Endothelial cell of umbilical vein (primary cell): ENCODE measurements around the gene KIF20A. TPM values are rescaled to one million over a fixed set of nuclear protein-coding genes. Genes with fewer than 3 reads are reported as not detected.
"Not testable (repeated sequence)": the region's sequence is repeated elsewhere in the genome, so short reads cannot be mapped to it uniquely, and the experiment has no call there.

Source experiments
- BruUV-seq: library from RNA; stranded (reverse); fragments of 400-500 nt; replicated peaks from 2 replicates; lab custom pipeline; 2021; lab: Mats Ljungman, UMichigan
- CTCF ChIA-PET: fragments of 300-600, 350-600 bp; sonication (Branson Sonifier 250); formaldehyde crosslinking; loops from one replicate; lab custom pipeline; 2021; ENCODE audit warnings: antibody characterized with exemption, inconsistent platforms; lab: Charles Lee
- POLR2A ChIA-PET: fragments of 300-600, 350-600 bp; sonication (Branson Sonifier 250); formaldehyde crosslinking; loops from one replicate; lab custom pipeline; 2021; ENCODE audit warnings: antibody characterized with exemption, inconsistent platforms; lab: Charles Lee
- DNase-seq: peaks from one replicate; pipeline ENCODE4 v3.0.0-alpha.2; 2011; ENCODE audit warnings: low read depth, low spot score
- FAIRE-seq: peaks from 2 replicates; lab custom pipeline; 2011; peaks lifted over from hg19 to GRCh38; lab: Jason Lieb, UNC
- H2AFZ ChIP-seq: 2 replicates; pipeline ENCODE4 v1.6.0; 2012; ENCODE audit warnings: low read depth, low read length, control low read depth, inconsistent platforms
- H3K27ac ChIP-seq: 2 replicates; pipeline ENCODE4 v1.5.1; 2011; ENCODE audit warnings: low read depth, mild to moderate bottlenecking, control low read depth, low read length, moderate library complexity; ENCODE audit not compliant: insufficient read depth
- H3K27me3 ChIP-seq, 2 experiments: 2 replicates each; pipeline versions ENCODE4 v1.6.0 to v1.6.1; 2011; ENCODE audit warnings: low read length in 2 of 2, mixed read lengths in 1 of 2; ENCODE audit not compliant: control insufficient read depth in 2 of 2, insufficient read depth in 2 of 2
- H3K36me3 ChIP-seq, 2 experiments: 2 replicates in 1 of 2; 3 replicates in 1 of 2; pipeline ENCODE4 v1.5.1; 2011; ENCODE audit warnings: low read length in 2 of 2, mild to moderate bottlenecking in 1 of 2, moderate library complexity in 1 of 2; ENCODE audit not compliant: control insufficient read depth in 2 of 2, insufficient read depth in 2 of 2; ENCODE audit errors: extremely low read depth in 1 of 2
- H3K4me1 ChIP-seq: 3 replicates; pipeline ENCODE4 v1.5.1; 2011; ENCODE audit warnings: mild to moderate bottlenecking, low read length; ENCODE audit not compliant: control insufficient read depth, insufficient read depth; ENCODE audit errors: extremely low read depth
- H3K4me2 ChIP-seq: 2 replicates; pipeline ENCODE4 v1.6.1; 2011; ENCODE audit warnings: low read length, control low read depth, mixed read lengths; ENCODE audit not compliant: insufficient read depth
- H3K4me3 ChIP-seq, 3 experiments: fragments of 200-600 bp in 1 of 3; sonication (generic), shearing (Covaris generic) in 1 of 3; replicated peaks in 1 of 3; 2 replicates each; pipeline ENCODE4 v1.5.1; 2011 to 2016; ENCODE audit warnings: control low read depth in 3 of 3, low read length in 3 of 3, mild to moderate bottlenecking in 2 of 3, inconsistent platforms in 1 of 3, low read depth in 1 of 3, moderate library complexity in 1 of 3; ENCODE audit not compliant: insufficient read depth in 1 of 3
- H3K79me2 ChIP-seq: 2 replicates; pipeline ENCODE4 v1.6.0; 2012; ENCODE audit warnings: low read length, inconsistent platforms; ENCODE audit not compliant: control insufficient read depth, insufficient read depth
- H3K9ac ChIP-seq: replicated peaks from 2 replicates; pipeline ENCODE3; 2011; ENCODE audit warnings: low read length, control low read depth; ENCODE audit not compliant: insufficient read depth; ENCODE audit errors: extremely low read depth
- H3K9me1 ChIP-seq: replicated peaks from 3 replicates; pipeline ENCODE4 v1.6.0; 2011; ENCODE audit warnings: mild to moderate bottlenecking, low read length; ENCODE audit not compliant: control insufficient read depth, insufficient read depth; ENCODE audit errors: extremely low read depth
- H3K9me3 ChIP-seq: replicated peaks from 2 replicates; pipeline ENCODE4 v1.5.1; 2012; ENCODE audit warnings: low read length, inconsistent platforms; ENCODE audit not compliant: control insufficient read depth, insufficient read depth
- H4K20me1 ChIP-seq: replicated peaks from 2 replicates; pipeline ENCODE3; 2011; ENCODE audit warnings: mild to moderate bottlenecking, low read length; ENCODE audit not compliant: control insufficient read depth, insufficient read depth; ENCODE audit errors: extremely low read depth
- CTCF ChIP-seq, 2 donors: IDR thresholded peaks; 1 replicate in 1 of 2; 2 replicates in 1 of 2; pipeline ENCODE4 v1.5.1; 2011; ENCODE audit warnings: low read length in 2 of 2, mild to moderate bottlenecking in 2 of 2, moderate library complexity in 2 of 2, control low read depth in 1 of 2, inconsistent platforms in 1 of 2, low read depth in 1 of 2; ENCODE audit not compliant: insufficient read depth in 1 of 2; ENCODE audit errors: extremely low read depth in 1 of 2
- EZH2 ChIP-seq: IDR thresholded peaks from 2 replicates; pipeline ENCODE4 v1.6.1; 2012; ENCODE audit warnings: borderline replicate concordance, low read depth, mild to moderate bottlenecking, moderate library complexity, low read length, inconsistent platforms; ENCODE audit not compliant: severe bottlenecking
- FOS ChIP-seq: IDR thresholded peaks from 2 replicates; pipeline ENCODE4 v1.6.1; 2011; ENCODE audit warnings: mild to moderate bottlenecking, low read length, moderate library complexity, borderline replicate concordance; ENCODE audit not compliant: insufficient read depth
- GATA2 ChIP-seq: IDR thresholded peaks from 2 replicates; pipeline ENCODE4 v1.7.0; 2011; ENCODE audit warnings: low read depth, mild to moderate bottlenecking, moderate library complexity, mixed read lengths, low read length; ENCODE audit not compliant: insufficient read length, insufficient read depth
- JUN ChIP-seq: IDR thresholded peaks from 2 replicates; pipeline ENCODE4 v1.6.1; 2011; ENCODE audit warnings: borderline replicate concordance, low read depth; ENCODE audit not compliant: insufficient read length, insufficient read depth
- MAX ChIP-seq: IDR thresholded peaks from 2 replicates; pipeline ENCODE4 v1.6.1; 2011; ENCODE audit not compliant: insufficient read depth, insufficient read length
- MYC ChIP-seq: IDR thresholded peaks from one replicate; pipeline ENCODE4 v1.6.1; 2011; ENCODE audit warnings: mild to moderate bottlenecking, low read depth, low read length
- POLR2A ChIP-seq: IDR thresholded peaks from 2 replicates; pipeline ENCODE4 v1.6.1; 2012; ENCODE audit warnings: low read depth, mild to moderate bottlenecking, control low read depth, low read length
- POLR2AphosphoS5 ChIP-seq: IDR thresholded peaks from 2 replicates; pipeline ENCODE4 v1.6.1; 2012; ENCODE audit warnings: low read depth, mild to moderate bottlenecking, control low read depth, low read length, moderate library complexity; ENCODE audit not compliant: insufficient read depth
- dilution Hi-C: fragments of 300-500 bp; cut with MboI; formaldehyde crosslinking; loops from one replicate; pipeline ENCODE4 v1.15.0; 2019; ENCODE audit warnings: low sequenced_read_pairs; ENCODE audit not compliant: extremely low pct_ligation_motif_present
- intact Hi-C: fragments of 100-400 bp; cut with micrococcal nuclease; formaldehyde crosslinking; loops from one replicate; pipeline ENCODE4 v1.10.0; 2022
- polyA plus RNA-seq, 4 experiments: library from polyadenylated mRNA; depleted of rRNA in 3 of 4; stranded (reverse) in 3 of 4; unstranded in 1 of 4; fragments of >200 nt; gene quantifications; 2 replicates each; pipeline versions ENCODE4 v1.2.1 to v1.2.3, GENCODE V29; 2011 to 2012; ENCODE audit warnings: missing spikeins in 1 of 4
- total RNA-seq: library from RNA; stranded (reverse); gene quantifications from 2 replicates; pipeline ENCODE4 v1.2.3, GENCODE V29; 2021

The KIF20A gene
- total and polyA plus RNA-seq, 2 donors (not counting 3 experiments of a cell fraction or from before 2014, with no cell fraction given): 38.7 to 78.1 TPM

DNA sequence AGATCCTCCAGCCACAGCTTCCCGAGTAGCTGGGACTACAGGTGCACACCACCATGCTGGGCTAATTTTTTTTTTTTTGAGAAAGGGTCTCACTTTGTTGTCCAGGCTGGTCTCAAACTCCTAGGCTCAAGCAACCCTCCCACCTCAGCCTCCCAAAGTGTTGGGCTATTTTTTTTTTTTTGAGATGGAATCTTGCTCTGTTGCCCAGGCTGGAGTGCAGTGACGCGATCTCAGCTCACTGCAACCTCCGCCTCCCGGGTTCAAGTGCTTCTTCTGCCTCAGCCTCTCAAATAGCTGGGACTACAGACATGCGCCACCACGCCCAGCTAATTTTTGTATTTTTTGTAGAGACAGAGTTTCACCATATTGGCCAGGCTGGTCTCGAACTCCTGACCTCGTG is 22.9 kb upstream of the KIF20A start:
- dilution Hi-C loops, H3K9me1 ChIP-seq, H3K4me2 ChIP-seq, H3K27ac ChIP-seq, H3K27me3 ChIP-seq, POLR2A ChIA-PET, H3K4me1 ChIP-seq, H3K9ac ChIP-seq, H2AFZ ChIP-seq, FAIRE-seq, H3K4me3 ChIP-seq, H3K9me3 ChIP-seq, H4K20me1 ChIP-seq, BruUV-seq, CTCF ChIA-PET, intact Hi-C loops, H3K79me2 ChIP-seq, DNase-seq: not testable (repeated sequence)
- H3K36me3 ChIP-seq: peaks cover 25 to 28% of the 10 kb centered on the region in 2 experiments

- Histone ChIP-seq H3K9me1 (no peaks in the 10 kb centered on the region), H2AFZ (no peak overlapping the region), H3K4me2 (no peak overlapping the region), H3K27me3 (no peaks in the 10 kb centered on the region), H3K9ac (no peak overlapping the region), H3K27ac (no peak overlapping the region), H3K4me1 (no peaks in the 10 kb centered on the region), H3K9me3 (no peaks in the 10 kb centered on the region), H3K36me3 (peaks cover 31 to 40% of the 10 kb centered on the region in 2 experiments), H3K4me3 (no peak overlapping the region), H4K20me1 (no peaks in the 10 kb centered on the region), H3K79me2 (no peaks in the 10 kb centered on the region)
- TF ChIP-seq JUN (no peak), FOS (no peak), GATA2 (no peak), MAX (no peak), EZH2 (no peak), MYC (no peak), POLR2AphosphoS5 (no peak), POLR2A (no peak), CTCF (IDR thresholded peaks at IDR 0.05; ENCODE audit: extremely low read depth in 1 of 2, insufficient read depth in 1 of 2, low read depth in 1 of 2, low read length in 2 of 2) (no peak)
- FAIRE-seq (no peak), DNase-seq (no peak)
- intact Hi-C loops: no loop called here
- dilution Hi-C loops: no loop called here
- CTCF ChIA-PET: interaction anchor here (1.7 kb wide), 1 partner anchor 121 kb away, joined by 3 read pairs; no protein-coding TSS in a partner anchor
- POLR2A ChIA-PET: no interaction called here
- BruUV-seq: no TSS peak
These were observed 21.3 kb upstream of the KIF20A start for GRCh38 chr5:138157626-138158025.
